ENCODE measurements around the gene TXK. TPM values are rescaled to one million over a fixed set of nuclear protein-coding genes. Genes with fewer than 3 reads are reported as not detected.

The TXK gene
- total and polyA plus RNA-seq, 10 of the 15 experiments (the other 5 are each of a cell fraction or from before 2014, with no cell fraction given): 0.44 to 2.9 (median 1.4) TPM

DNA sequence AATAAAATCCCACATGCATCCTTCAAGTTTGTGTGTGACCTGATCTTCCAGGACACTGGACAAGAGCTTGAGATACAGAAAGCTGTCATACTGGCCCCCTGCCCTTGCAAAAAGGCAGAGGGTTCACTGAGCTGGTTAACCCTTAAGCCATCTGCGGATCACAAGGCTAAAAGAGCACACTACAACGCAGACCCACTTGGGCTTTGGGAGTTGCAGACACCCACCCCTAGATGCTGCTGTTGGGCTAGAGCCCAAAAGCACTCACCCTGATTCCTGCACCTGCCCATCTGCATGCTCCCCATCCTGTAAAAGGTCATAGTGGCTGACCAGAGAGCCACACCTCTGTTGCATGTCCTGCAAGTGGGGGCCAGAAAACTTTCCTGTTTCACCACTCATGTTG, 51.1 kb downstream of the TXK start:
- no peak overlapping the region for H3K4me3 ChIP-seq
- H3K36me3 ChIP-seq (ENCODE audit: control insufficient read depth in 2 of 2, insufficient read depth in 2 of 2, low read length in 1 of 2): no peaks in the 10 kb centered on the region
- no peaks in the 10 kb centered on the region for H3K9me3 ChIP-seq (replicated peaks; ENCODE audit: control insufficient read depth, insufficient read depth, low read length)
- no peaks in the 10 kb centered on the region for H3K79me2 ChIP-seq (ENCODE audit: control insufficient read depth, insufficient read depth, low read length)
- no peaks in the 10 kb centered on the region for H3K27me3 ChIP-seq (replicated peaks in 1 of 2; ENCODE audit: control insufficient read depth in 2 of 2, insufficient read depth in 2 of 2, low read length in 1 of 2)
- no peak overlapping the region for H3K4me2 ChIP-seq (ENCODE audit: control insufficient read depth, insufficient read depth)
- TF ChIP-seq DPF2 (IDR thresholded peaks at IDR 0.05) (no peak), HCFC1 (IDR thresholded peaks at IDR 0.05; ENCODE audit: low read length) (no peak), PML (IDR thresholded peaks at IDR 0.05; ENCODE audit: low read length) (no peak), BRCA1 (IDR thresholded peaks at IDR 0.05; ENCODE audit: low read depth, low read length) (no peak), TCF7 (IDR thresholded peaks at IDR 0.05; ENCODE audit: borderline replicate concordance) (no peak), JUND (IDR thresholded peaks at IDR 0.05; ENCODE audit: low read depth, low read length) (no peak), RUNX3 (IDR thresholded peaks at IDR 0.05; ENCODE audit: low read length) (no peak), TCF12 (IDR thresholded peaks at IDR 0.05; ENCODE audit: low read depth, low read length) (no peak)
- TF ChIP-seq, protein P1, sequence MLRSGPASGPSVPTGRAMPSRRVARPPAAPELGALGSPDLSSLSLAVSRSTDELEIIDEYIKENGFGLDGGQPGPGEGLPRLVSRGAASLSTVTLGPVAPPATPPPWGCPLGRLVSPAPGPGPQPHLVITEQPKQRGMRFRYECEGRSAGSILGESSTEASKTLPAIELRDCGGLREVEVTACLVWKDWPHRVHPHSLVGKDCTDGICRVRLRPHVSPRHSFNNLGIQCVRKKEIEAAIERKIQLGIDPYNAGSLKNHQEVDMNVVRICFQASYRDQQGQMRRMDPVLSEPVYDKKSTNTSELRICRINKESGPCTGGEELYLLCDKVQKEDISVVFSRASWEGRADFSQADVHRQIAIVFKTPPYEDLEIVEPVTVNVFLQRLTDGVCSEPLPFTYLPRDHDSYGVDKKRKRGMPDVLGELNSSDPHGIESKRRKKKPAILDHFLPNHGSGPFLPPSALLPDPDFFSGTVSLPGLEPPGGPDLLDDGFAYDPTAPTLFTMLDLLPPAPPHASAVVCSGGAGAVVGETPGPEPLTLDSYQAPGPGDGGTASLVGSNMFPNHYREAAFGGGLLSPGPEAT (IDR thresholded peaks at IDR 0.05; ENCODE audit: low read depth): no peak
- TF ChIP-seq, protein P2, sequence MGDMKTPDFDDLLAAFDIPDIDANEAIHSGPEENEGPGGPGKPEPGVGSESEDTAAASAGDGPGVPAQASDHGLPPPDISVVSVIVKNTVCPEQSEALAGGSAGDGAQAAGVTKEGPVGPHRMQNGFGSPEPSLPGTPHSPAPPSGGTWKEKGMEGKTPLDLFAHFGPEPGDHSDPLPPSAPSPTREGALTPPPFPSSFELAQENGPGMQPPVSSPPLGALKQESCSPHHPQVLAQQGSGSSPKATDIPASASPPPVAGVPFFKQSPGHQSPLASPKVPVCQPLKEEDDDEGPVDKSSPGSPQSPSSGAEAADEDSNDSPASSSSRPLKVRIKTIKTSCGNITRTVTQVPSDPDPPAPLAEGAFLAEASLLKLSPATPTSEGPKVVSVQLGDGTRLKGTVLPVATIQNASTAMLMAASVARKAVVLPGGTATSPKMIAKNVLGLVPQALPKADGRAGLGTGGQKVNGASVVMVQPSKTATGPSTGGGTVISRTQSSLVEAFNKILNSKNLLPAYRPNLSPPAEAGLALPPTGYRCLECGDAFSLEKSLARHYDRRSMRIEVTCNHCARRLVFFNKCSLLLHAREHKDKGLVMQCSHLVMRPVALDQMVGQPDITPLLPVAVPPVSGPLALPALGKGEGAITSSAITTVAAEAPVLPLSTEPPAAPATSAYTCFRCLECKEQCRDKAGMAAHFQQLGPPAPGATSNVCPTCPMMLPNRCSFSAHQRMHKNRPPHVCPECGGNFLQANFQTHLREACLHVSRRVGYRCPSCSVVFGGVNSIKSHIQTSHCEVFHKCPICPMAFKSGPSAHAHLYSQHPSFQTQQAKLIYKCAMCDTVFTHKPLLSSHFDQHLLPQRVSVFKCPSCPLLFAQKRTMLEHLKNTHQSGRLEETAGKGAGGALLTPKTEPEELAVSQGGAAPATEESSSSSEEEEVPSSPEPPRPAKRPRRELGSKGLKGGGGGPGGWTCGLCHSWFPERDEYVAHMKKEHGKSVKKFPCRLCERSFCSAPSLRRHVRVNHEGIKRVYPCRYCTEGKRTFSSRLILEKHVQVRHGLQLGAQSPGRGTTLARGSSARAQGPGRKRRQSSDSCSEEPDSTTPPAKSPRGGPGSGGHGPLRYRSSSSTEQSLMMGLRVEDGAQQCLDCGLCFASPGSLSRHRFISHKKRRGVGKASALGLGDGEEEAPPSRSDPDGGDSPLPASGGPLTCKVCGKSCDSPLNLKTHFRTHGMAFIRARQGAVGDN (IDR thresholded peaks at IDR 0.05): no peak
- TF ChIP-seq, protein P3, sequence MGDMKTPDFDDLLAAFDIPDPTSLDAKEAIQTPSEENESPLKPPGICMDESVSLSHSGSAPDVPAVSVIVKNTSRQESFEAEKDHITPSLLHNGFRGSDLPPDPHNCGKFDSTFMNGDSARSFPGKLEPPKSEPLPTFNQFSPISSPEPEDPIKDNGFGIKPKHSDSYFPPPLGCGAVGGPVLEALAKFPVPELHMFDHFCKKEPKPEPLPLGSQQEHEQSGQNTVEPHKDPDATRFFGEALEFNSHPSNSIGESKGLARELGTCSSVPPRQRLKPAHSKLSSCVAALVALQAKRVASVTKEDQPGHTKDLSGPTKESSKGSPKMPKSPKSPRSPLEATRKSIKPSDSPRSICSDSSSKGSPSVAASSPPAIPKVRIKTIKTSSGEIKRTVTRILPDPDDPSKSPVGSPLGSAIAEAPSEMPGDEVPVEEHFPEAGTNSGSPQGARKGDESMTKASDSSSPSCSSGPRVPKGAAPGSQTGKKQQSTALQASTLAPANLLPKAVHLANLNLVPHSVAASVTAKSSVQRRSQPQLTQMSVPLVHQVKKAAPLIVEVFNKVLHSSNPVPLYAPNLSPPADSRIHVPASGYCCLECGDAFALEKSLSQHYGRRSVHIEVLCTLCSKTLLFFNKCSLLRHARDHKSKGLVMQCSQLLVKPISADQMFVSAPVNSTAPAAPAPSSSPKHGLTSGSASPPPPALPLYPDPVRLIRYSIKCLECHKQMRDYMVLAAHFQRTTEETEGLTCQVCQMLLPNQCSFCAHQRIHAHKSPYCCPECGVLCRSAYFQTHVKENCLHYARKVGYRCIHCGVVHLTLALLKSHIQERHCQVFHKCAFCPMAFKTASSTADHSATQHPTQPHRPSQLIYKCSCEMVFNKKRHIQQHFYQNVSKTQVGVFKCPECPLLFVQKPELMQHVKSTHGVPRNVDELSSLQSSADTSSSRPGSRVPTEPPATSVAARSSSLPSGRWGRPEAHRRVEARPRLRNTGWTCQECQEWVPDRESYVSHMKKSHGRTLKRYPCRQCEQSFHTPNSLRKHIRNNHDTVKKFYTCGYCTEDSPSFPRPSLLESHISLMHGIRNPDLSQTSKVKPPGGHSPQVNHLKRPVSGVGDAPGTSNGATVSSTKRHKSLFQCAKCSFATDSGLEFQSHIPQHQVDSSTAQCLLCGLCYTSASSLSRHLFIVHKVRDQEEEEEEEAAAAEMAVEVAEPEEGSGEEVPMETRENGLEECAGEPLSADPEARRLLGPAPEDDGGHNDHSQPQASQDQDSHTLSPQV (IDR thresholded peaks at IDR 0.05): no peak
- TF ChIP-seq, protein P4, sequence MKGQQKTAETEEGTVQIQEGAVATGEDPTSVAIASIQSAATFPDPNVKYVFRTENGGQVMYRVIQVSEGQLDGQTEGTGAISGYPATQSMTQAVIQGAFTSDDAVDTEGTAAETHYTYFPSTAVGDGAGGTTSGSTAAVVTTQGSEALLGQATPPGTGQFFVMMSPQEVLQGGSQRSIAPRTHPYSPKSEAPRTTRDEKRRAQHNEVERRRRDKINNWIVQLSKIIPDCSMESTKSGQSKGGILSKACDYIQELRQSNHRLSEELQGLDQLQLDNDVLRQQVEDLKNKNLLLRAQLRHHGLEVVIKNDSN (IDR thresholded peaks at IDR 0.05; ENCODE audit: borderline replicate concordance, extremely low read length, insufficient read depth, low read depth, low read length): no peak
- RAD21 ChIA-PET (ENCODE audit: unreplicated experiment): interaction anchor here (1.2 to 1.9 kb wide), 4 partner anchors 17 to 80 kb away, joined by 3 to 9 read pairs (median 4); no protein-coding TSS in a partner anchor
- H2AFZ ChIP-seq (ENCODE audit: control insufficient read depth, low read depth, low read length): no peak overlapping the region
- WGBS (ENCODE audit: insufficient coverage, insufficient replicate concordance, low lambda C conversion rate, missing lambda C conversion rate): 100% methylated on average over 2 of the region's 2 CpGs
- DNase-seq (ENCODE audit: low read depth, low spot score) (no peak), ATAC-seq (no peak), FAIRE-seq (no peak)
- H3K27ac ChIP-seq (ENCODE audit: control insufficient read depth, insufficient read depth): no peak overlapping the region
- POLR2A ChIA-PET: no interaction called here
- no TSS peak for BruUV-seq (replicated peaks)
- in situ Hi-C loops (cut with MboI): loop anchor here (5.0 to 10.0 kb wide), 2 partner anchors 76 to 398 kb away; no protein-coding TSS in a partner anchor
- no peaks in the 10 kb centered on the region for H4K20me1 ChIP-seq (ENCODE audit: control insufficient read depth, insufficient read depth)
- intact Hi-C loops (cut with micrococcal nuclease; ENCODE audit: unreplicated experiment): loop anchor here (10.0 kb wide), 1 partner anchor 398 kb away; no protein-coding TSS in a partner anchor
- CTCF ChIA-PET: interaction anchor here (0.6 to 7.7 kb wide), 7 partner anchors 27 to 149 kb away, joined by 4 to 119 read pairs (median 9); no protein-coding TSS in a partner anchor
- H3K4me1 ChIP-seq (ENCODE audit: control insufficient read depth, insufficient read depth, low read length): no peaks in the 10 kb centered on the region; the same call in 1 of the 2 replicates
- no peak overlapping the region for H3K9ac ChIP-seq (ENCODE audit: control insufficient read depth, insufficient read depth, low read length)
- SMC1A ChIA-PET (ENCODE audit: uncharacterized antibody, unreplicated experiment): interaction anchor here (0.8 to 7.6 kb wide), 7 partner anchors 14 to 155 kb away, joined by 3 to 62 read pairs (median 3); no protein-coding TSS in a partner anchor

All from GM12878 (cell line).